Uterus (tissue), 4 donors: ENCODE measurements around the gene MYOT. TPM values are rescaled to one million over a fixed set of nuclear protein-coding genes. Genes with fewer than 3 reads are reported as not detected.
A peak's percentile ranks its signal among the peaks of the same experiment; 100 is the strongest.

Experiments used
- DNase-seq, 2 donors: peaks; one replicate each; pipeline ENCODE4 v3.0.0-alpha.2; 2019 to 2020
- H3K27ac ChIP-seq, 2 donors: fragments of 200-600 bp; sonication (generic); 1 replicate in 1 of 2; 2 replicates in 1 of 2; pipeline ENCODE4 v1.5.1; 2016 to 2018
- H3K27me3 ChIP-seq, 2 donors: fragments of 200-600 bp; sonication (generic); one replicate each; pipeline ENCODE4 v1.5.1; 2018 to 2019; ENCODE audit warnings: control low read depth in 1 of 2
- H3K36me3 ChIP-seq, 2 donors: fragments of 200-600 bp; sonication (generic); one replicate each; pipeline ENCODE4 v1.5.1; 2019; ENCODE audit warnings: control low read depth in 1 of 2
- H3K4me1 ChIP-seq, 2 donors: fragments of 200-600 bp; sonication (generic); one replicate each; pipeline ENCODE4 v1.5.1; 2018 to 2019; ENCODE audit warnings: control low read depth in 1 of 2
- H3K4me3 ChIP-seq, 2 donors: fragments of 200-600 bp; sonication (generic); 1 replicate in 1 of 2; 2 replicates in 1 of 2; pipeline ENCODE4 v1.5.1; 2018 to 2019; ENCODE audit warnings: mild to moderate bottlenecking in 1 of 2
- H3K9me3 ChIP-seq, 2 donors: fragments of 200-600 bp; sonication (generic); one replicate each; pipeline ENCODE4 v1.5.1; 2019; ENCODE audit warnings: control low read depth in 1 of 2
- CTCF ChIP-seq, 4 experiments: fragments of 200-600 bp in 2 of 4; fragments of 450-650 bp in 2 of 4; sonication (generic) in 2 of 4; IDR thresholded peaks; one replicate each; pipeline ENCODE4 v1.5.1; 2016 to 2019; ENCODE audit warnings: antibody characterized with exemption in 4 of 4, mild to moderate bottlenecking in 2 of 4, moderate library complexity in 1 of 4
- POLR2A ChIP-seq, 2 donors: fragments of 450-650 bp; IDR thresholded peaks; one replicate each; pipeline ENCODE4 v1.6.1; 2016; ENCODE audit warnings: antibody characterized with exemption in 2 of 2, mild to moderate bottlenecking in 1 of 2, moderate library complexity in 1 of 2
- intact Hi-C: fragments of 100-400 bp; cut with DNase I; formaldehyde crosslinking; loops from one replicate; pipeline ENCODE4 v1.15.1; 2023; ENCODE audit warnings: low total_unique reads
- total RNA-seq, 4 donors: library from RNA; depleted of rRNA in 3 of 4; stranded (reverse); fragments of >200 nt in 3 of 4; gene quantifications; one replicate each; pipeline versions ENCODE4 v1.1.0 to v1.2.4, GENCODE V29; 2014 to 2023
- donor health status: DM: yes; HTN: yes; CAD: no.

MYOT gene
- total RNA-seq, 4 donors from 2014 or later, result 0.51 to 2.7 (median 1.1) TPM

GRCh38 chr5:137826067-137826466, 41.6 kb upstream of the MYOT start:
- Histone ChIP-seq H3K4me1 (no peaks in the 10 kb centered on the region), H3K27ac (no peak overlapping the region), H3K36me3 (no peaks in the 10 kb centered on the region), H3K27me3 (no peaks in the 10 kb centered on the region), H3K9me3 (no peaks in the 10 kb centered on the region), H3K4me3 (no peak overlapping the region)
- no peak for DNase-seq
- no peak for TF ChIP-seq POLR2A (IDR thresholded peaks at IDR 0.05)
- intact Hi-C loops, result no loop called here

- no peaks in the 10 kb centered on the region for H3K27me3 ChIP-seq
- intact Hi-C loops, result no loop called here
- TF ChIP-seq POLR2A (IDR thresholded peaks at IDR 0.05) (no peak), CTCF (IDR thresholded peaks at IDR 0.05) (no peak)
- no peak overlapping the region for H3K27ac ChIP-seq
- H3K9me3 ChIP-seq, result no peaks in the 10 kb centered on the region
- H3K4me3 ChIP-seq, result no peak overlapping the region
- no peaks in the 10 kb centered on the region for H3K36me3 ChIP-seq
- peaks cover 0 to 11% of the 10 kb centered on the region in 2 donors for H3K4me1 ChIP-seq
- no peak for DNase-seq
These were observed 39.5 kb upstream of the MYOT start for GRCh38 chr5:137828180-137828579.

DNA sequence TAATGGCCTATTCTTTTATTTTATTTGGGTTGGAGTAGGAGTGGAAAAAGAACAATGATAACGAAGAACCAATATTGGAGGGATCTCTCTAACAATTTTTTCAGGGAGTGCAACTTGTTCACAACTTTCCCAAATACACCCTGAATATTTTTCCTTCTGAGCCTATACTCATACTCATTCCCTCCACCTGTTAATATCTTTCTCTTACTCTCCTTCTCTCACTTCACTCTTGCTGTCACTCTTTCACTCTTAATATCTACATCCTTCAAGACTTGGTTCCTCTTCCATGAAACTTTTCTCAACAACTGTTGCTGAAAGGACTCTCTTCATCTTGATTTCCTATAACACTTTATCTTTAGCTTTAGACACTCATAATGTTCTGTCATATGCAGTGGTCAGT, 39.0 kb upstream of the MYOT start:
- no peak overlapping the region for H3K27ac ChIP-seq
- no peaks in the 10 kb centered on the region for H3K36me3 ChIP-seq
- peaks cover 0 to 11% of the 10 kb centered on the region in 2 donors for H3K4me1 ChIP-seq
- H3K4me3 ChIP-seq, result no peak overlapping the region
- no peaks in the 10 kb centered on the region for H3K9me3 ChIP-seq
- intact Hi-C loops, result no loop called here
- DNase-seq, result no peak
- H3K27me3 ChIP-seq, result no peaks in the 10 kb centered on the region
- TF ChIP-seq POLR2A (IDR thresholded peaks at IDR 0.05) (no peak), CTCF (IDR thresholded peaks at IDR 0.05) (no peak)

- H3K36me3 ChIP-seq, result no peaks in the 10 kb centered on the region
- H3K4me1 ChIP-seq, result peaks cover 0 to 11% of the 10 kb centered on the region in 2 donors
- no peak for DNase-seq
- no peak overlapping the region for H3K4me3 ChIP-seq
- H3K27ac ChIP-seq, result peak overlapping the region; percentile 44 to 61
- intact Hi-C loops, result no loop called here
- no peak for TF ChIP-seq CTCF (IDR thresholded peaks at IDR 0.05)
- no peak for TF ChIP-seq POLR2A (IDR thresholded peaks at IDR 0.05)
- H3K27me3 ChIP-seq, result no peaks in the 10 kb centered on the region
- H3K9me3 ChIP-seq, result no peaks in the 10 kb centered on the region
These were observed 36.6 kb upstream of the MYOT start for GRCh38 chr5:137831105-137831504.

GRCh38 chr5:137831526-137831925, 36.1 kb upstream of the MYOT start:
- Histone ChIP-seq H3K9me3 (no peaks in the 10 kb centered on the region), H3K27me3 (no peaks in the 10 kb centered on the region), H3K27ac (peak overlapping the region; percentile 46 to 61), H3K4me3 (no peak overlapping the region), H3K4me1 (peaks cover 0 to 13% of the 10 kb centered on the region in 2 donors), H3K36me3 (no peaks in the 10 kb centered on the region)
- intact Hi-C loops, result no loop called here
- DNase-seq, result peak in 1 of 2 donors; percentile 15
- TF ChIP-seq POLR2A (IDR thresholded peaks at IDR 0.05) (no peak), CTCF (IDR thresholded peaks at IDR 0.05) (peak in 2 of 4 experiments; percentile 31 to 32)

- Histone ChIP-seq H3K27ac (peak overlapping the region; percentile 46 to 61), H3K36me3 (no peaks in the 10 kb centered on the region), H3K27me3 (no peaks in the 10 kb centered on the region), H3K4me1 (peaks cover 0 to 17% of the 10 kb centered on the region in 2 donors), H3K9me3 (no peaks in the 10 kb centered on the region), H3K4me3 (no peak overlapping the region)
- intact Hi-C loops, result no loop called here
- no peak for DNase-seq
- TF ChIP-seq POLR2A (IDR thresholded peaks at IDR 0.05), result no peak
- no peak for TF ChIP-seq CTCF (IDR thresholded peaks at IDR 0.05)
These were observed 35.2 kb upstream of the MYOT start for GRCh38 chr5:137832416-137832815.
